HG03575 (cell line): ENCODE results near the gene LYRM1.

ENCODE experiments used
- ATAC-seq: cut with Tn5 transposase; IDR thresholded peaks from one replicate; pipeline ENCODE4 v1.9.1; 2021; ENCODE audit not compliant: unreplicated experiment, insufficient number of reproducible peaks, low FRiP score; ENCODE audit errors: extremely low read depth

The LYRM1 gene

GRCh38 chr16:20899071-20899470 lies 1.5 kb upstream of the LYRM1 start:
- no peak for ATAC-seq

- ATAC-seq, result no peak
These were observed 883 bp upstream of the LYRM1 start for GRCh38 chr16:20899477-20900298.

- no peak for ATAC-seq
These were observed 481 bp downstream of the LYRM1 start for GRCh38 chr16:20901068-20901435.

GRCh38 chr16:20901436-20902112 lies 1.0 kb downstream of the LYRM1 start:
- no peak for ATAC-seq

- ATAC-seq, result no peak
These were observed 1.9 kb downstream of the LYRM1 start for GRCh38 chr16:20902426-20902825.

GRCh38 chr16:20903116-20903898 lies 2.7 kb downstream of the LYRM1 start:
- no peak for ATAC-seq

GRCh38 chr16:20903899-20904506 lies 3.4 kb downstream of the LYRM1 start:
- ATAC-seq, result no peak

- no peak for ATAC-seq
These were observed 4.0 kb downstream of the LYRM1 start for GRCh38 chr16:20904507-20905081.

GRCh38 chr16:20905576-20905975 lies 5.0 kb downstream of the LYRM1 start:
- no peak for ATAC-seq

- ATAC-seq, result no peak
These were observed 6.0 kb downstream of the LYRM1 start for GRCh38 chr16:20906341-20907255.

GRCh38 chr16:20910781-20911321 lies 10.3 kb downstream of the LYRM1 start:
- ATAC-seq, result no peak

- ATAC-seq, result no peak
These were observed 10.8 kb downstream of the LYRM1 start for GRCh38 chr16:20911361-20911760.

- ATAC-seq, result no peak
These were observed 15.7 kb downstream of the LYRM1 start for GRCh38 chr16:20916289-20916688.

- ATAC-seq, result no peak
These were observed 16.4 kb downstream of the LYRM1 start for GRCh38 chr16:20916942-20917341.

- no peak for ATAC-seq
These were observed 18.1 kb downstream of the LYRM1 start for GRCh38 chr16:20918486-20919239.

GRCh38 chr16:20920091-20920490 lies 19.5 kb downstream of the LYRM1 start:
- no peak for ATAC-seq

- no peak for ATAC-seq
These were observed 20.2 kb downstream of the LYRM1 start for GRCh38 chr16:20920799-20921198.
